Activated CD8-positive, alpha-beta memory T cell treated with anti-CD3 and anti-CD28 coated beads, Interleukin-2, amount 10 ng/mL, durations not matched to agents 7 days and 5 days (primary cell): ENCODE results near the gene MCM5. TPM values are rescaled to one million over a fixed set of nuclear protein-coding genes. Genes with fewer than 3 reads are reported as not detected.

Experiments used
- ATAC-seq: fragments of 150-1000 bp; cut with Tn5 transposase; one replicate; pipeline ENCODE4 v1.10.0; 2021; ENCODE audit warnings: moderate library complexity
- CTCF ChIA-PET: fragments of 350-600 bp; sonication (Branson Sonifier 250); formaldehyde crosslinking; loops from one replicate; lab custom pipeline; 2021; ENCODE audit warnings: antibody characterized with exemption; lab: Charles Lee
- DNase-seq: peaks from one replicate; pipeline ENCODE4 v3.0.0-alpha.2; 2020
- H3K27ac Mint-ChIP-seq: one replicate; pipeline ENCODE4 v1.8.0; 2021; ENCODE audit warnings: mild to moderate bottlenecking, mixed read lengths
- H3K27me3 Mint-ChIP-seq: one replicate; pipeline ENCODE4 v1.8.0; 2021; ENCODE audit warnings: mixed read lengths
- H3K36me3 Mint-ChIP-seq: one replicate; pipeline ENCODE4 v1.8.0; 2021; ENCODE audit warnings: mild to moderate bottlenecking, mixed read lengths
- H3K4me1 Mint-ChIP-seq: one replicate; pipeline ENCODE4 v1.8.0; 2021; ENCODE audit warnings: mixed read lengths
- H3K4me3 Mint-ChIP-seq: one replicate; pipeline ENCODE4 v1.8.0; 2021; ENCODE audit warnings: mild to moderate bottlenecking, moderate library complexity, mixed read lengths
- H3K9me3 Mint-ChIP-seq: one replicate; pipeline ENCODE4 v1.8.0; 2022; ENCODE audit warnings: low read depth, mixed read lengths
- total RNA-seq, 2 experiments: library from RNA; stranded (reverse); gene quantifications; one replicate each; pipeline ENCODE4 v1.2.3, GENCODE V29; 2021

Gene MCM5
- total RNA-seq, 2 experiments from 2014 or later = 271 to 329 TPM

GRCh38 chr22:35398591-35398973 is 1.4 kb upstream of the MCM5 start:
- CTCF ChIA-PET = interaction anchor here (1.3 to 1.7 kb wide), 2 partner anchors 12 to 47 kb away, joined by 4 to 7 read pairs; no protein-coding TSS in a partner anchor
- Mint-ChIP-seq H3K4me1 (peaks cover 45% of the 10 kb centered on the region), H3K27me3 (no peaks in the 10 kb centered on the region), H3K4me3 (peak overlapping the region; percentile 97), H3K9me3 (no peaks in the 10 kb centered on the region), H3K27ac (peak overlapping the region; percentile 97), H3K36me3 (peaks cover 29% of the 10 kb centered on the region)
- no peak for ATAC-seq
- no peak for DNase-seq

- Mint-ChIP-seq H3K36me3 (peaks cover 35% of the 10 kb centered on the region), H3K27me3 (no peaks in the 10 kb centered on the region), H3K9me3 (no peaks in the 10 kb centered on the region), H3K4me1 (peaks cover 45% of the 10 kb centered on the region), H3K27ac (peak overlapping the region; percentile 97), H3K4me3 (peak overlapping the region; percentile 97)
- CTCF ChIA-PET = interaction anchor here (1.3 to 1.7 kb wide), 2 partner anchors 13 to 48 kb away, joined by 4 to 7 read pairs; no protein-coding TSS in a partner anchor
- DNase-seq (no peak), ATAC-seq (no peak)
Observed at GRCh38 chr22:35399114-35399677, 744 bp upstream of the MCM5 start.

- Mint-ChIP-seq H3K27me3 (no peaks in the 10 kb centered on the region), H3K27ac (peak overlapping the region; percentile 97), H3K4me3 (peak overlapping the region; percentile 97), H3K4me1 (peaks cover 44% of the 10 kb centered on the region), H3K9me3 (no peaks in the 10 kb centered on the region), H3K36me3 (peaks cover 47% of the 10 kb centered on the region)
- DNase-seq (peak; percentile 55), ATAC-seq (peak; percentile 30)
- CTCF ChIA-PET = interaction anchor here (1.7 kb wide), 1 partner anchor 49 kb away, joined by 7 read pairs; no protein-coding TSS in a partner anchor
Observed at GRCh38 chr22:35400501-35400790, 506 bp downstream of the MCM5 start.

- Mint-ChIP-seq H3K4me3 (peak overlapping the region; percentile 97), H3K27me3 (no peaks in the 10 kb centered on the region), H3K27ac (peak overlapping the region; percentile 63), H3K4me1 (peaks cover 51% of the 10 kb centered on the region), H3K9me3 (no peaks in the 10 kb centered on the region), H3K36me3 (peaks cover 56% of the 10 kb centered on the region)
- ATAC-seq (no peak), DNase-seq (no peak)
- CTCF ChIA-PET = interaction anchor here (1.2 to 1.6 kb wide), 3 partner anchors 25 to 50 kb away, joined by 3 to 6 read pairs (median 3); no protein-coding TSS in a partner anchor
Observed at GRCh38 chr22:35401863-35402262, 1.9 kb downstream of the MCM5 start.

- Mint-ChIP-seq H3K27me3 (no peaks in the 10 kb centered on the region), H3K4me1 (peaks cover 64% of the 10 kb centered on the region), H3K4me3 (no peak overlapping the region), H3K27ac (peak overlapping the region; percentile 46), H3K9me3 (no peaks in the 10 kb centered on the region), H3K36me3 (peaks cover 70% of the 10 kb centered on the region)
- ATAC-seq = no peak
- CTCF ChIA-PET = interaction anchor here (1.2 to 1.8 kb wide), 4 partner anchors 24 to 70 kb away, joined by 3 to 9 read pairs (median 3); no protein-coding TSS in a partner anchor
- DNase-seq = no peak
Observed at GRCh38 chr22:35403356-35403755, 3.4 kb downstream of the MCM5 start.

GRCh38 chr22:35404176-35404575 is 4.2 kb downstream of the MCM5 start:
- CTCF ChIA-PET = interaction anchor here (0.7 to 1.8 kb wide), 3 partner anchors 53 to 448 kb away, joined by 3 to 9 read pairs (median 3); no protein-coding TSS in a partner anchor
- no peak overlapping the region for H3K4me3 Mint-ChIP-seq
- H3K9me3 Mint-ChIP-seq = no peaks in the 10 kb centered on the region
- H3K27me3 Mint-ChIP-seq = no peaks in the 10 kb centered on the region
- peak overlapping the region; percentile 52 for H3K27ac Mint-ChIP-seq
- peaks cover 74% of the 10 kb centered on the region for H3K36me3 Mint-ChIP-seq
- DNase-seq (no peak), ATAC-seq (no peak)
- peaks cover 62% of the 10 kb centered on the region for H3K4me1 Mint-ChIP-seq

GRCh38 chr22:35406443-35406842 is 6.5 kb downstream of the MCM5 start:
- Mint-ChIP-seq H3K4me1 (peaks cover 67% of the 10 kb centered on the region), H3K36me3 (peaks cover 77% of the 10 kb centered on the region), H3K27ac (no peak overlapping the region), H3K4me3 (no peak overlapping the region), H3K9me3 (no peaks in the 10 kb centered on the region), H3K27me3 (no peaks in the 10 kb centered on the region)
- CTCF ChIA-PET = no interaction called here
- DNase-seq = no peak
- ATAC-seq = no peak

GRCh38 chr22:35407362-35407761 is 7.4 kb downstream of the MCM5 start:
- Mint-ChIP-seq H3K9me3 (no peaks in the 10 kb centered on the region), H3K36me3 (peaks cover 78% of the 10 kb centered on the region), H3K27me3 (no peaks in the 10 kb centered on the region), H3K4me1 (peaks cover 58% of the 10 kb centered on the region), H3K4me3 (no peak overlapping the region), H3K27ac (peak overlapping the region; percentile 5)
- no peak for DNase-seq
- CTCF ChIA-PET = interaction anchor here (2.8 kb wide), 1 partner anchor 57 kb away, joined by 7 read pairs; no protein-coding TSS in a partner anchor
- ATAC-seq = no peak

GRCh38 chr22:35409783-35410662 is 10.1 kb downstream of the MCM5 start:
- CTCF ChIA-PET = interaction anchor here (0.9 to 2.8 kb wide), 3 partner anchors 19 to 59 kb away, joined by 3 to 7 read pairs (median 4); no protein-coding TSS in a partner anchor
- H3K9me3 Mint-ChIP-seq = no peaks in the 10 kb centered on the region
- ATAC-seq = peak; percentile 50
- peak; percentile 50 for DNase-seq
- peak overlapping the region; percentile 33 for H3K27ac Mint-ChIP-seq
- peaks cover 66% of the 10 kb centered on the region for H3K36me3 Mint-ChIP-seq
- H3K27me3 Mint-ChIP-seq = no peaks in the 10 kb centered on the region
- no peak overlapping the region for H3K4me3 Mint-ChIP-seq
- peaks cover 36% of the 10 kb centered on the region for H3K4me1 Mint-ChIP-seq

- peaks cover 61% of the 10 kb centered on the region for H3K36me3 Mint-ChIP-seq
- H3K27me3 Mint-ChIP-seq = no peaks in the 10 kb centered on the region
- CTCF ChIA-PET = interaction anchor here (1.2 kb wide), 1 partner anchor 19 kb away, joined by 4 read pairs; no protein-coding TSS in a partner anchor
- no peak for ATAC-seq
- peaks cover 36% of the 10 kb centered on the region for H3K4me1 Mint-ChIP-seq
- DNase-seq = no peak
- no peak overlapping the region for H3K4me3 Mint-ChIP-seq
- no peaks in the 10 kb centered on the region for H3K9me3 Mint-ChIP-seq
- peak overlapping the region; percentile 33 for H3K27ac Mint-ChIP-seq
Observed at GRCh38 chr22:35410663-35411034, 10.7 kb downstream of the MCM5 start.

GRCh38 chr22:35411102-35411501 is 11.2 kb downstream of the MCM5 start:
- H3K9me3 Mint-ChIP-seq = no peaks in the 10 kb centered on the region
- H3K4me1 Mint-ChIP-seq = peaks cover 34% of the 10 kb centered on the region
- no peaks in the 10 kb centered on the region for H3K27me3 Mint-ChIP-seq
- H3K36me3 Mint-ChIP-seq = peaks cover 63% of the 10 kb centered on the region
- ATAC-seq (no peak), DNase-seq (no peak)
- CTCF ChIA-PET = interaction anchor here (1.2 kb wide), 1 partner anchor 19 kb away, joined by 4 read pairs; no protein-coding TSS in a partner anchor
- H3K27ac Mint-ChIP-seq = peak overlapping the region; percentile 56
- H3K4me3 Mint-ChIP-seq = no peak overlapping the region

GRCh38 chr22:35413624-35414023 is 13.7 kb downstream of the MCM5 start:
- ATAC-seq (no peak), DNase-seq (no peak)
- no peaks in the 10 kb centered on the region for H3K9me3 Mint-ChIP-seq
- H3K4me3 Mint-ChIP-seq = no peak overlapping the region
- peaks cover 55% of the 10 kb centered on the region for H3K36me3 Mint-ChIP-seq
- no peaks in the 10 kb centered on the region for H3K27me3 Mint-ChIP-seq
- H3K27ac Mint-ChIP-seq = peak overlapping the region; percentile 20
- CTCF ChIA-PET = no interaction called here
- H3K4me1 Mint-ChIP-seq = peaks cover 22% of the 10 kb centered on the region

GRCh38 chr22:35417606-35418005 is 17.7 kb downstream of the MCM5 start:
- Mint-ChIP-seq H3K27ac (no peak overlapping the region), H3K9me3 (no peaks in the 10 kb centered on the region), H3K36me3 (peaks cover 52% of the 10 kb centered on the region), H3K4me1 (peaks cover 8% of the 10 kb centered on the region), H3K27me3 (no peaks in the 10 kb centered on the region), H3K4me3 (no peak overlapping the region)
- ATAC-seq (no peak), DNase-seq (no peak)
- CTCF ChIA-PET = interaction anchor here (1.1 kb wide), 1 partner anchor 12 kb away, joined by 4 read pairs; no protein-coding TSS in a partner anchor
